Activated CD8-positive, alpha-beta memory T cell treated with anti-CD3 and anti-CD28 coated beads for 36 hours (primary cell): ENCODE measurements around the gene IRX6. TPM values are rescaled to one million over a fixed set of nuclear protein-coding genes. Genes with fewer than 3 reads are reported as not detected.

ENCODE experiments used
- CTCF ChIA-PET: fragments of 350-600 bp; sonication (Branson Sonifier 250); formaldehyde crosslinking; loops from one replicate; lab custom pipeline; 2021; ENCODE audit warnings: antibody characterized with exemption; lab: Charles Lee
- POLR2A ChIA-PET: fragments of 350-600 bp; sonication (Branson Sonifier 250); formaldehyde crosslinking; loops from one replicate; lab custom pipeline; 2021; ENCODE audit warnings: antibody characterized with exemption; lab: Charles Lee
- total RNA-seq, 2 experiments: library from RNA; stranded (reverse); gene quantifications; one replicate each; pipeline ENCODE4 v1.2.3, GENCODE V29; 2021

The IRX6 gene
- not detected for total RNA-seq

DNA sequence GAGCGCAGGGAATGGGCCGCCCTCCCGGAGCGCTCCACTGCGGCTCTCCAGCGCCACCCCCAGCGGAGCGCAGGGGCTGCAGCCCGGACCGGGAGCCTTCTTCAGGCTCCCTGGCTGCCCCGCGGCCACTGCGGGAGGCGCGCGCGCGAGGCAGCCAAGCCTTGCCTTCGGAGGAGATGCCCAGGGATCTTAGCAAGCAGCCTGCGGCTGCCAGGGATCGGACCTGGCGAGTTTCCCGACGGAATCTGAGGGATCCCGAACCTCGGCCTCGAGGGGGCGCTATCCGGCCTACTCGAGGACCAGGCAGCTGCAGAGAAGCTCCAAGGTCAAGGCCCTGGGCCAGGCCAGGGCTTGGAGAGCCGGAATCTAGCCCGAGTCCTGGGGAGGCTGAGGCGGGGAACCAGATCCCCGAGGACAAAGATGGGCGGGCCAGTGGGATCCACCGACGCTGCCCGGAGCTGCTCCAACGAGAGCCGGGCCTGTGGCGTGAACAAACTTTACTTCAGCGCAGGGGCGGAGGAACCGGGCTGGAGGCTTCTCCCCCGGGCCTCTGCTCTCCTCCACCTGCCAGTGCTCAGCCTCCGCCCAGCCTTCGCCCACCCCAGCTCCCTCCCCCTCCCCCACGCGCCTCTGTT lies at the start of gene IRX6:
IRX6 (plus strand) TSS at position 567 of the 635 bp plus-strand sequence. CDS start 889 bp downstream, outside the sequence.
- POLR2A ChIA-PET: no interaction called here
- CTCF ChIA-PET: interaction anchor here (0.5 kb wide), 1 partner anchor 1787 kb away, joined by 3 read pairs; no protein-coding TSS in a partner anchor

DNA sequence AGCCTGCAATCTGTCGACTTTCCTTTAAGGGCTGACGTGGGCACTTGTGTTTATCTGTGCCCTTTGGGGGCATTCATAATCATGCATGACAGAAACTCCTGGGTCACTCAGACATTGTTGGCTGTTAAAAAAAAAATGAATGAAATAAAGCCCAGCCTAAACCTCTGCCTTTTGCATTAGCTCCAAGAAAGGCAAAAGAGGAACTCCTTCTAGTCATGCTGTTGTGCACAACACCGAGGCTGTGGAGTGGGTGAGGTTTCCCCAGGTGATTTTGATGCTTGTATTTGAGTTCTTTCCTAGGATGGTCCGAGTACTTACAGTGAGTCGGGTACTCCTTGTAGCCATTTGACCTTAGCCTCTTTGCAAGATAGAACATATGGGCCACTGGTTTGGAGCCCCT lies 49.6 kb upstream of the IRX6 start:
- CTCF ChIA-PET: no interaction called here
- POLR2A ChIA-PET: no interaction called here

DNA sequence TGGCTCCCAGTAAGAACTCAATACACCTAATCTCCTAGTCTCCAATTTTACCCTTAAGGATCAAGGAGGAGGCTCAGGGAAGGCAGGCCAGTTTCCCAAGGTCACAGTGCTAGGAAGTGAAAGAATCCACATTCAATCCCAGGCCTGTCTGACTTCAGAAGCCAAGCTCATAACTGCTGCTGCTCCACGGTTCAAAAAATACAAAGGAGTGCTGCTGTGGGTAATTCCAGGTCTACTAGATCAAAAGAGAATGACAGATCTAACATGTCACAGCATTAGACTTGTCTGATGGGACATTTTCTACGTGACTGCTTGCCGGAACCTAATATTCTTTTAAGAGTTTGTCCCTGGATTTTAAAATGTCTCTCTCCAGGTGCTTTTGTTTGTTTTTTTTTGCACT lies 48.8 kb upstream of the IRX6 start:
- ChIA-PET CTCF (no interaction called here), POLR2A (no interaction called here)

DNA sequence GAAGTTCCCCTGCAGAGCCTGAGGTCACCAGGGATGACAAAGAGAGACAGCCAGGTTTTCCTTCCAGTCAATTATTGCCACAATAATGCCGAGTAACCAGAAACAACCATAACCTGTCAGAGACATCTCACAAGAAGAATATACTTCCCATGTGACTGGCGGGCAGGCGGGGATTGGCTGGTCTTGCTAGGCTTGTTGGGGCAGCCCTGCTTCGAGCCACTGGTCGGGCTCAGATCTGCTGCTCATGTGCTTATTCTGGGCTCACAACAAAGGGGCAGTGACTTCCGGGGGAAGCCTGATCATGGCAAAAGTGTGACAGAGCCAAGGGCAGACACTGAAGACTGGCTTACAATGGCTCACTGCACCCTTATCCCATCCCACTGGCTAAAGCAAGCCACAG lies 48.1 kb upstream of the IRX6 start:
- POLR2A ChIA-PET: no interaction called here
- CTCF ChIA-PET: no interaction called here

DNA sequence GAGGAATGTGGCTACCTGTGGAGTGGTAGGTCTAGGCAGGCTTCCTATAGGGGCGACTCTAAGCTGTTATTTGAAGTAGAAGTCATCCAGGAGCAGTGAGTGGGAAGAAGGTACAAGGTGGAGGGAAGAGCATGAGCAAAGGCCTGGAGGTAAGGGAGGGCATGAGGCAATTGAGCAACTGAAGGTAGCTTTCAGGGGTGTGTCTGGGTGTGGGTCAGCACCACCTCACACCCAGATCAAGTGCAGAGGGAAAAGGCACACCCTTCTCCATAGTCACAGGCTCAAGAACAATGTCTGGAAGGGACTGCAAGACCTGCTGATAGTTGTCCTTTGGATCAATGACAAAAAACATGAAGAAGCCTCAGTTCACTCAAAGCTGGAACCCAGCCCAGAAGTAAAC lies 46.5 kb upstream of the IRX6 start:
- CTCF ChIA-PET: interaction anchor here (0.6 kb wide), 1 partner anchor 1106 kb away, joined by 3 read pairs; no protein-coding TSS in a partner anchor
- POLR2A ChIA-PET: no interaction called here

DNA sequence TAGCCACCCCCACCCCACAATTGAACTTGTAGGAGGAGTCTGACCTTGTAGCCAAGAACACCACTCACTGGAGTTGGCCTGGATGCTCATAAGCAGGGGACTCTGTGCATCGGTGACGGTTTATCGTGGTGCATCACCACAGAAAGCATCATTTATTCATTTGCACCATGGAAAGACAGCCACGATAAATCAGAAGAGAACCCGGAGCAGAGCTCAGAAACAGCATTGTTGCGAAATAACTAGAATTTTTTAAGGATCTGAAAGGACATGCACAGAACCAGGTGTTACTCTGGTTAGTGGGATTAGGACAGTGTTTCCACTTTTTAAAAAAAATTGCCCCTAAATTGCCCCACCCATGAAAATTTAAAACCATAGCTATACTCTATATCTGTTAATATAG lies 44.4 kb upstream of the IRX6 start:
- CTCF ChIA-PET: no interaction called here
- POLR2A ChIA-PET: no interaction called here

DNA sequence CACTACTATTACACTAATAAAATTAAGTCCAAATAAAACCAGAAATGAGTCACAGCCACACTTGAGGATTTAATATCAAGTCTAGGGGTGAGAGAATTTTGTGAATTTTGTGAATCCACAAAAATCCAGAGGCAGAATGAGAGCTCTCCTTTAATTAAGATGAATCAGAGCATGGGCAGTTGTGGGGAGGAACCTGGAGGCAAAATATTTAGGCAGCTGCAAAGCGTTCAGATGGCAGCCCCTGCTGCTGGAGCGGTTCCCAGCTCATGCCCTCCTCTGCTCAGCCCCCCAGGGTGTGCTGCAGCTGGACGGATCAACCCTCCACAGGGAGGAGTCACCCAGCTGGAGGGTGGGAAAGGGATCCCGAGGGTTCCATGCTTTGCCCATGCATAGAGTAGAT lies 43.4 kb upstream of the IRX6 start:
- ChIA-PET POLR2A (no interaction called here), CTCF (no interaction called here)

DNA sequence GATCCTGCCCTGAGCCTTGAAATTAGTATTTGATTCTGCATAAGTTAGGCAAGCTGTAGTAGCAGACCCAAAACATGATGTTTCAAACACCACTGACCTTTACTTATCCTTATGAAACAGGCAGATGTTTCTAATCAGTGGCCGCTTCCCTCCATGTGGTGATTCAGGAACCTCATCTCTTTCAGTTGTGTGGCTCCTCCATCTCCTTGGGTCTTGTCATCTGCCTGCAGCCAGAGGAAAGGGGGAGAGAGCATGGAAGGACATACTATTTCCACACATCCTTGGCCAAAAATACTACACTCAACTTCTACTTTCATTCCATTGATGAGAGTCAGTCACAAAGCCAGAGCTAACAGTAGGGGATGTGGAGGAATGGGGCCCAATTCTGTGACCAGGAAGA lies 41.6 kb upstream of the IRX6 start:
- CTCF ChIA-PET: no interaction called here
- POLR2A ChIA-PET: no interaction called here

DNA sequence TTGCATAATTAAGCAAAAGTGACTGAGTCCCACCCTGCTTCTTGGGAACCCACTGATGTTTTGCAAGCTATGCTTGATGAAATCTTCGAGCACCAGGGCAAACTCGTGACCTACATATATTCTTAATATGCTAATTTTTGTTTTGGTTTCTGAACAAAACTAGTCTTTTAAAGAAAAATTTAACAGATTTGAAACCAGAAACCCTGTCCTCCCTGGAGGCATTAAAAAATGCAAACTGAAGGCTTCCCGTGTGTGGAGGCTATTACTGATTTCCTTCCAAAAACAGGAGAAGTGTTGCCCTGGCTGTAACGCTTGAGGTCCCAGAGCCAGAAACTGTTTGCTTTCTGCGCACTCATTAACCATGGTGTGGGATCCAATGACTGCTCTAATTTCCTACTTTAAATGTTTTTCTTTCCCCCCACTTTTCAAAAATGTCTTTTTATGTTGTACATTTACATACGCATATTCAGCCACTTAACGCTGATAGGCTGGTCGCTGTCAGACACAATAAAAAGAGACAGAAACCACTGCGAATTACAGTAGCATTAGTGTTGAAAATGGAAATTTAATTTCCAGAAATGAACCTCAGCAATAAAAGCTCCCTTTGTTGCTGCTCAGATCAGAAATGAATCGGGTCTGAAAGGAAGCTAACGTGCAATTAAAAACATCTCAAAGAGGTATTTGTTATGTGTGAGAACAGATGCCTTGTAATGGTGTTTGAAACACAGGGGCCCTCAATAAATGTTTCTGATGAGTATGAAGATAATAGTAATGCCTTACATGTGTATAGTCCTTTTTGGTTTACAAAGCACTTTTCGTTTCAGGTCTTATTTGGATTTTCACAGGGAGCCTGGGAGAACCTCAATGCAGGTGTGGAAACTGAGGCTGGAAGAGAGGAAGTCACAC lies 39.9 kb upstream of the IRX6 start:
- ChIA-PET CTCF (no interaction called here), POLR2A (no interaction called here)

DNA sequence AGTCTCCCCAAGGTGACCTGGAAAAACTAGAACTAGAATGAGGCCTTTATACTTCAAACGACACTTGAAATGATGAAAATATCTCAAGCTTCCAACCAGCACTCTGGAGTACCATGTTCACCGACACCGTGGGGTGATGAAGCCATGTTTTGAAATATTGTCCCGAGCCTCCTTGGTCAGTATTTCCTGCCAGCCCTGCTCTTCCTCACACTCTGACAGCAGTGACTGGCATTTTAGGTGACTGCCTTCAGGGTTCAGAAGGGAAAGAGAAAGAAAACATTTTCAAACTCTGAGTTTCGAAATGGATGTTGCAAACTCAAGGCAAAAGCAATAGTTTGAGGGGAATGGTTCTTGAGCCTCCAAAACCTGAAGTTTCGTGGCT lies 39.3 kb upstream of the IRX6 start:
- ChIA-PET CTCF (no interaction called here), POLR2A (no interaction called here)

DNA sequence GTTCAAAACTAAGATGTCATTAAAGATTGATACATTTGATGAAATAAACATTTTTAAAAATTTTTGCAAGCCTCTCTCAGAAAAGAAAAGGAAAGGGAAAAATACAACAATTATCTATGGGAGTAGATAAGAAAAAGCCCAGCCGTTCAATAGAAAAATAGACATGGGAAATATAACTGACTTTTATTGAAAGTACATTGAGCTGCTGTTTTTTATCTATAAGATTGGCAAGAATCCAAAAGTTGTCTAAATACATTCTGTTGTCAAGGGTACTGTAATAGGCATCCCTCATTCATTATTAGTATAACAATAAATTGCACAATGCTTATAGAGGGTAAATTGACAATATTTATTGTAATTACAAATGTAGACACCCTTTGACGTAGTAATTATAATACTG lies 38.4 kb upstream of the IRX6 start:
- ChIA-PET POLR2A (no interaction called here), CTCF (no interaction called here)

DNA sequence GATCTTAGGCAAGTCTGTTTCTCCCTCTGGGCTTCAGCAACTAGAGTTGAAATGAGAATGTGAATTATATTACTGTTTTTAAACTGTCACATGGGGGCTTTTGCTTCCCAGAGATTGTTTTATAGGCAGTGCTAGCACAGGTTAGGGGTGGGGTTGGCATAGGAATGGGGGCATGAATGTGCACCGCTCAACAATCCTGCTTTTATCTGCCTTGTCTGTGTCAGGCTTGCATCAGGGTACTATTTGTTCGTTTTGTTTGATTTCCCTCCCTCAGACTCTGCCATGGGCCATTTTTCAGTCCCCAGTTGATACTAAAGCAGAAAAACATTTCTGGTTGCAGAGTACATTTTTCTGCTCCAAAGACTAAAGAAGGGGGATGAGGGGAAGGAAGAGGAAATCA lies 34.6 kb upstream of the IRX6 start:
- ChIA-PET POLR2A (no interaction called here), CTCF (no interaction called here)

DNA sequence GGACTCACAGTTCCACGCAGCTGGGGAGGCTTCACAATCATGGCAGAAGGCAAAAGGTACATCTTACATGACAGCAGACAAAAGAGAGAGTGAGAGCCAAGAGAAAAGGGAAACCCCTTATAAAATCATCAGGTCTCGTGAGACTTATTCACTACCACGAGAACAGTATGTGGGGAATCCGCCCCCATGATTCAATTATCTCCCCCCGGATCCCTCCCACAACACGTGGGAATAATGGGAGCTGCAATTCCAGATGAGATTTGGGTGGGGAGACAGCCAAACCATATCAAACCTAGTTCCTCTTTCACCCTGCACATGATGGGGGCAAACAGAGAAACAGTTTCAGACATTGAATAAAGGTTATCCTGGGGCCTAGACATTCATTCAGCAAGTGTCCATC lies 32.2 kb upstream of the IRX6 start:
- CTCF ChIA-PET: no interaction called here

DNA sequence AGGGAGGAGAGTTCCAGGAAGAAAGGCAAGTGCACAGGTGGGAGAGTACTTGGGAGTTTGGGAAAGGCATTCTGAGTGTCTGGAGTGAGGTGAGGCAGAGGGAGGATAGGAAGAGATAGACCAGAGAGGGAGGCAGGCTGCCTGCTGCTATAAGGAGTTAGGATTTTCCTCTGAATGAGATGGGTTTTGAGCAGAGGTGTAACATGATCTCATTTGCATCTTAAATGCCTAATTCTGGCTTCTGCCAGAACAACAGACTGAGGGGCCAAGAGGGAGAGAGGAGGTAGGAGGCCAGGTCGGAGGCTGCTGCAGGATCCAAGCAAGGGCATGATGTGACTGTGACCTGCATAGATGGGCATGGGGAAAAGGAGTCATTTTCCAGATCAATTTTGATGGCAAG lies 31.5 kb upstream of the IRX6 start:
- POLR2A ChIA-PET: no interaction called here
- CTCF ChIA-PET: no interaction called here

More for the DNA sequence above, 32.2 kb upstream of the IRX6 start:
- POLR2A ChIA-PET: no interaction called here

DNA sequence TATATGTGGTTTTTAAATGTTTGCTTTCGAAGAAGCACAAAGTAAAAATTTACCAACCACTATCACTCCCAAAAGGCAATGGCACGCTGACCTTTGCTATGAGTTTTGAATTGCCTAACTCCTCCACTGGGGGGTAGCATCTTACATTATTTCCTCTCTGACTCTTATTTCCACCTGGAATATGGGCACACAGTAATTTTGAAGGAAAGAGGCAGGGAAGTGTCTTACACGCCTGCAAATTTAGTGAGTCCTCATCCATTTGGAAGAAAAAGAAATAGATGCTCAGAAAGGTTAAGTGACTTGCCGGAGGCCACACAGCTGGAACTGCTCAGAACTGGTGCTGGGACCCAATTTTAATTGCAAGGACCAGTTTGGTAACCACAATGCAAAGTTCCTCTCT lies 29.9 kb upstream of the IRX6 start:
- CTCF ChIA-PET: no interaction called here

DNA sequence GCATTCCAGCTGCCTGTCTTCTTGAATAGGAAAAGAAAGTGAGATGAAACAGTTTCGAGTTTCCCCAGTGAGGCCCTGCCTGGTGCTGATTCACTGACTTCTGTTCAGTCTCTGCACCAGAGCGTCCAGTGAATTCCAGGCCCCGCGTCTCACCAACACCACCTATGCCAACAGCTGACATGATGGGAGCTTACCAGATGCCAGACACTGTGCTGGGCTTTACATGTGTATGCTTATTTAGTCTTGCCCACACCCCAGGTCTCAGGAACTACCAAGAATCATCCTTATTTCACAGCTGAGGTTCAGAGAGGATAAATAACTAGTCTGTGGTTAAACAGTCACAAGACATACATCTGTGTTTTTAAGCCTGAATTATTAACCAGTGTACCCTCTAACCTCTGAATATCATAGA lies 29.1 kb upstream of the IRX6 start:
- ChIA-PET CTCF (no interaction called here), POLR2A (no interaction called here)

More for the DNA sequence above, 29.9 kb upstream of the IRX6 start:
- POLR2A ChIA-PET: no interaction called here

DNA sequence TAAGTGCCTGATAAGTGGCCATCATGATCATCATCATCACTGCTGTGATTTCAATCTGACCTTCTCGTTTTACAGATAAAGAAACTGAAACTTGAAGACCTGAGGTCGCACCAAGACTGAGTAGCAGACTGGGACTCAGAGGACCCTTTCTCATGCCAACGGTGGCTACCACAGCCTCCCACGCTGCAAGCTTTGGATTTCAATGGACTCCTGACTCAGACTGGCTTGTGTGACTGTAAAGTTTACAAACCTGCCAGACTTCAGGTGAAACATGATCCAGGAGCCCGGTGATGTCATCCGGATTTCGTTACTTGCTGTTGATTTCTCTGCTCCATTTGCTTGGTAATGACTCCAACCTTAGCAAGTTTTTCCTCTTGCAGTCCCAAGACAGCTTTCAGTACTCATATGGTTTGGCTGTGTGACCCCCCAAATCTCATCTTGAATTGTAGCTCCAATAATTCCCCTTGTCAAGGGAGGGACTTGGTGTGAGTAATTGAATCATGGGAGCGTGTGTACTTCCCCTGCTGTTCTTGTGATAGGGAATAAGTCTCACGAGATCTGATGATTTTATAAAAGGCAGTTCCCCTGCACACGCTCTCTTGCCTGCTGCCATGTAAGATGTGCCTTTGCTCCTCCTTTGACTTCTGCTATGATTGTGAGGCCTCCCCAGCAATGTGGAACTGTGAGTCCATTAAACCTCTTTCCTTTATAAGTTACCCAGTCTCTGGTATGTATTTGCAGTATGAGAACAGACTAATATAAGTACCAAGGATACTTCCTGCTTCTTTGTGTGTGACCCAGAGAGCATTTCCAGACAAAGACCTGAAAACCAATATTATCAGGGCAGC lies 26.7 kb upstream of the IRX6 start:
- ChIA-PET CTCF (no interaction called here), POLR2A (no interaction called here)

DNA sequence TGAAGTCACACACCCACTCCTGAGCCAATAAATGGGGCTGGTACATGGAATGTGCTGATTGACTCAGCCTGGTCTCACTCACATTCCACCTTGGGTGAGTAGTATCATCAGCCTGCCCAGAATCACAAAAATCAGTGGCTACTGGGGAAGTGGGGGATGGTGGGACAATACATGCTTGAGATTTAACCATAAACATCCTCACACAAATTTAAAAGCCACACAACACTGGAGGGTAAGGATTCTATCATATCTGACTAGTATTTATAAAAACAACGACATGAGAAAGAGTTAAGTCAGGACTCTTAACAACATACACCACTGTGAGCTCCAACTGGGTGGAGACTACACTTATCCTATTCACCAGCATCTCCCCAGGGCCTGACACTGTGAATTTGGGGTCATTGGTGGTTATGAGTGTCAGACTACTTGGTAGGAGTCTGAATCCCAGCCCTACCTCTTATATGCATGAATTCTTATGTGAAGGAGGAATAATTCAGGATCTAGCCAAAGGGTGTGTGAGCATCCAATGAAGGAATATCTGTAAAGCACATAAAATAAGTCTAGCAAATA lies 26.0 kb upstream of the IRX6 start:
- CTCF ChIA-PET: no interaction called here
- POLR2A ChIA-PET: no interaction called here

DNA sequence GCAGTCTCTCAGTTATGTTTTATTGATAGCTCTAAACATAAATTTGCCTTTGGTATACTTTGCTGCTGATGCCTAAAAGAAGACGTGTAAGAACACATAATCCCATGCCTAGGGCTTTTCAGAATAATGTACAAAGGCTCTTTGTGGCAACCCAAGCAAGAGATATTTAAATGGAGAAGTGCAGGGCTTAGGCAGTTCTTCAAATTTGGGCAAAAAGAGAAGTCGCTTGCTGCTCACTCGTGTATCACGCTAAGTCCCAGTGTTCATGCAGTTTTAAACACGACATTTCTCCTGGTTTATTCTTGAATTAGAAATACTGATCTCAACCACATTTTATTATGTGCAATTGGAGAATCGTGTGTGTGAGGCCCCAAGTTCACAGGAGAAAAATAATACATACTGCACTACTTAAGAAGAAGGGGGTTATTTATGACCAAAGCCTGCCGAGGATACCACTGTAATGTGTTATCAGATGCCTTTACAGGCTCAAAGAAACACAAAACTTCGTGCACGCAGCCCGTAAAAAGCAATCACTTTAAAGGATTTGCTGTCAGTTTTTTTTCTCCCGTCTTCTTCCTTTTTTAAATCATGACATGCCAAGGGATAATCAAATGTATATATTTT lies 22.5 kb upstream of the IRX6 start:
- POLR2A ChIA-PET: no interaction called here
- CTCF ChIA-PET: no interaction called here
